HUES48 (cell line): ENCODE data around the gene STK38.
A peak's percentile ranks its signal among the peaks of the same experiment; 100 is the strongest.

Experiments used
- H3K27ac ChIP-seq: one replicate; pipeline ENCODE4 v1.7.0; 2013; ENCODE audit warnings: low read depth, low read length, inconsistent platforms
- H3K27me3 ChIP-seq: 2 replicates; pipeline ENCODE4 v1.6.1; 2013; ENCODE audit warnings: mild to moderate bottlenecking, low read length; ENCODE audit not compliant: control insufficient read depth, insufficient read depth
- H3K36me3 ChIP-seq: 2 replicates; pipeline ENCODE4 v1.6.1; 2013; ENCODE audit warnings: low read length; ENCODE audit not compliant: control insufficient read depth, insufficient read depth
- H3K4me1 ChIP-seq: 2 replicates; pipeline ENCODE4 v1.6.1; 2013; ENCODE audit warnings: mild to moderate bottlenecking, low read length; ENCODE audit not compliant: control insufficient read depth, insufficient read depth
- H3K4me3 ChIP-seq: 2 replicates; pipeline ENCODE4 v1.5.1; 2013; ENCODE audit warnings: mild to moderate bottlenecking, low read depth, low read length
- H3K9ac ChIP-seq: 2 replicates; pipeline ENCODE4 v1.6.1; 2013; ENCODE audit warnings: mild to moderate bottlenecking, low read depth, low read length, moderate library complexity
- H3K9me3 ChIP-seq: 2 replicates; pipeline ENCODE4 v1.6.1; 2013; ENCODE audit warnings: low read length; ENCODE audit not compliant: control insufficient read depth, insufficient read depth

STK38 gene

GRCh38 chr6:36563237-36563927 is 16.1 kb upstream of the STK38 start:
- Histone ChIP-seq H3K27ac (no peak overlapping the region), H3K36me3 (no peaks in the 10 kb centered on the region), H3K4me3 (no peak overlapping the region), H3K9me3 (no peaks in the 10 kb centered on the region), H3K9ac (no peak overlapping the region), H3K27me3 (no peaks in the 10 kb centered on the region), H3K4me1 (no peaks in the 10 kb centered on the region)

DNA sequence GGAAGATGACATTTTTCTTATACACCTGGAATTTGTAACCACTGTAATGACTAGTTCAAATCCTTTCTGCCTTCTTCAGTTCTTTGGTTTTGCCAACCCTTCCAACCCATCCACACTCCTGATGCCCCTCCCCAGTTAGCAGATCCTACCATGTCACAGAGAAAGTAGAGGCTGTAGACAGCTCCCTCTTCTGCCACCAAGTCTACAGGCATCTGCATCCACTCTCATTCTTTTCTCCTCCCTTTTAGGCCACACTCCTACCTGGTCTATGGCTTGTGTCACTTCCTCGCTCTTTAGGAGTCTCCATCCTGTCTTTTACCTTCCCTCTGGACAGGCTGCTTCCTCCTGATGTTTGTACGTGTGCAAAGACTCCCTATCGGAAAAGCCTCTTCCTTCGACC is 13.5 kb upstream of the STK38 start:
- Histone ChIP-seq H3K4me1 (no peaks in the 10 kb centered on the region), H3K36me3 (no peaks in the 10 kb centered on the region), H3K27me3 (no peaks in the 10 kb centered on the region), H3K27ac (no peak overlapping the region), H3K4me3 (no peak overlapping the region), H3K9me3 (no peaks in the 10 kb centered on the region), H3K9ac (no peak overlapping the region)

DNA sequence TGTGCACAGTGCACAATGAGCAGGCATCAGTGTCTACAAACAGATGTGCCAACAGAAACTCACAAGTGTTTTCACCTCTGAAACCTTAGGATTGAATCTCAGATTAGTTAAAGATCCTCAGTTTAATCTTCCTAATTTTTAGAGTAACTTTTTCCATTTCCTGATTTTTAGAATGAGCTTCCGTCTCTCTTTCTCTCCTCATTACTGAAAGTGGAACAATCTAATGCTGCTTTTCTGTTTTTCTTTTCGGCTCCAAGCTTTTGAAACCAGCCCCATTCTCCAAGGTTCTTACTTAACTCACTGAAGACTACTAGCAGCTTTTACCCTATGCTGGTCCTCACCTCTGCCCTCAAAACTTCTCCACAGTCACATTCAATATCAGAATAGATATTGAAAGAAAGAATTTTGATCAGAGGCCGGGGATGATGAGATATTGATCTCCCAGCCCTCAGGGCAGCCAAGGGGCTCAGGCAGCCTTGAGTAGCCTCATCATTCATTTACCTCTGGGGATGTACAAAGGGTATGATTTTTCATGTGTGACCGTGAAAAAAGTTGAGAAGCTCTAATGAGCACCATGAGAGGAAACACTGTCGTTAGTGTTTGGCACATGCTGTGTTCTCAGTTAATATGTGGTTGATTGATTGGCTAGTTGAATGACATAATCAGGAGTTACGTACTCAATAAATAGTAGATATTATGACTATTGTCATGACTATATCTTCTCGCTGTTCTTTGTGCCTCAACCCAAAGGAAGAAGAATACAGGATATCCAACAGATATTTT is 11.9 kb upstream of the STK38 start:
- Histone ChIP-seq H3K9me3 (no peaks in the 10 kb centered on the region), H3K36me3 (no peaks in the 10 kb centered on the region), H3K4me3 (no peak overlapping the region), H3K4me1 (no peaks in the 10 kb centered on the region), H3K27me3 (no peaks in the 10 kb centered on the region), H3K27ac (no peak overlapping the region), H3K9ac (no peak overlapping the region)

- no peaks in the 10 kb centered on the region for H3K27me3 ChIP-seq
- H3K9ac ChIP-seq = no peak overlapping the region
- H3K9me3 ChIP-seq = no peaks in the 10 kb centered on the region
- no peak overlapping the region for H3K4me3 ChIP-seq
- no peak overlapping the region for H3K27ac ChIP-seq
- H3K4me1 ChIP-seq = no peaks in the 10 kb centered on the region
- no peaks in the 10 kb centered on the region for H3K36me3 ChIP-seq
Observed at GRCh38 chr6:36556281-36556680, 9.0 kb upstream of the STK38 start.

DNA sequence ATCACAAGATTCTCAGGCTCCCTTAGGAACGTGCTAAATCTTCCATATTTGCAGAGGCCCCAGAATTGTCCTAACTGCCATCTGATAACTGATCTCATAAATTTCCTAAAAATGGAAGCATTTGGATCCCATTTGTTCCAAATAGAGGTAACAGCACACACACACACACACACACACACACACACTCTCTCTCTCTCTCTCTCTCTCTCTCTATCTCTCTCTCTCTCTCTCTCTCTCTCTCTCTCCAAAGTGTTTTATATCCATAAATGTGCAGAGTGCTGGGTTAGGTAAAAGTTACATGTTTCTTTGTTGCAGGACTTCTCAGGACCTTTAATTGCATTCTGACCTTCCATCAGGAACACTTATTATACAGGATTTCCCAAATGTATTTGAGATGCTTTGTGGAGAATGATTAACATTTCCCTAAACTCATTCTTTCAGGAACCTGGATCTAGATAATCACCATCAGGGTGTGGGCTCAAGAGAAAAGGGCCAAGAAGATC is 8.5 kb upstream of the STK38 start:
- H3K4me3 ChIP-seq = no peak overlapping the region
- no peak overlapping the region for H3K27ac ChIP-seq
- H3K36me3 ChIP-seq = no peaks in the 10 kb centered on the region
- H3K9me3 ChIP-seq = no peaks in the 10 kb centered on the region
- H3K9ac ChIP-seq = no peak overlapping the region
- H3K4me1 ChIP-seq = no peaks in the 10 kb centered on the region
- no peaks in the 10 kb centered on the region for H3K27me3 ChIP-seq

GRCh38 chr6:36550473-36551000 is 3.3 kb upstream of the STK38 start:
- Histone ChIP-seq H3K4me3 (no peak overlapping the region), H3K27ac (no peak overlapping the region)

GRCh38 chr6:36548401-36548743 is 1.1 kb upstream of the STK38 start:
- H3K9me3 ChIP-seq = no peaks in the 10 kb centered on the region
- peaks cover 14% of the 10 kb centered on the region for H3K4me1 ChIP-seq
- H3K27me3 ChIP-seq = no peaks in the 10 kb centered on the region
- H3K27ac ChIP-seq = no peak overlapping the region
- peaks cover 1% of the 10 kb centered on the region; the same call in 1 of the 2 replicates for H3K36me3 ChIP-seq
- H3K9ac ChIP-seq = no peak overlapping the region
- no peak overlapping the region for H3K4me3 ChIP-seq

More at GRCh38 chr6:36550473-36551000, 3.3 kb upstream of the STK38 start:
- H3K36me3 ChIP-seq = no peaks in the 10 kb centered on the region
- H3K9me3 ChIP-seq = no peaks in the 10 kb centered on the region
- peaks cover 14% of the 10 kb centered on the region for H3K4me1 ChIP-seq
- no peaks in the 10 kb centered on the region for H3K27me3 ChIP-seq
- H3K9ac ChIP-seq = no peak overlapping the region

GRCh38 chr6:36547646-36548400 is 544 bp upstream of the STK38 start:
- H3K4me1 ChIP-seq = peaks cover 14% of the 10 kb centered on the region
- no peaks in the 10 kb centered on the region for H3K9me3 ChIP-seq
- H3K27ac ChIP-seq = no peak overlapping the region
- peaks cover 4% of the 10 kb centered on the region; the same call in 1 of the 2 replicates for H3K36me3 ChIP-seq
- no peak overlapping the region for H3K9ac ChIP-seq
- no peaks in the 10 kb centered on the region for H3K27me3 ChIP-seq
- H3K4me3 ChIP-seq = peak overlapping the region; percentile 69

DNA sequence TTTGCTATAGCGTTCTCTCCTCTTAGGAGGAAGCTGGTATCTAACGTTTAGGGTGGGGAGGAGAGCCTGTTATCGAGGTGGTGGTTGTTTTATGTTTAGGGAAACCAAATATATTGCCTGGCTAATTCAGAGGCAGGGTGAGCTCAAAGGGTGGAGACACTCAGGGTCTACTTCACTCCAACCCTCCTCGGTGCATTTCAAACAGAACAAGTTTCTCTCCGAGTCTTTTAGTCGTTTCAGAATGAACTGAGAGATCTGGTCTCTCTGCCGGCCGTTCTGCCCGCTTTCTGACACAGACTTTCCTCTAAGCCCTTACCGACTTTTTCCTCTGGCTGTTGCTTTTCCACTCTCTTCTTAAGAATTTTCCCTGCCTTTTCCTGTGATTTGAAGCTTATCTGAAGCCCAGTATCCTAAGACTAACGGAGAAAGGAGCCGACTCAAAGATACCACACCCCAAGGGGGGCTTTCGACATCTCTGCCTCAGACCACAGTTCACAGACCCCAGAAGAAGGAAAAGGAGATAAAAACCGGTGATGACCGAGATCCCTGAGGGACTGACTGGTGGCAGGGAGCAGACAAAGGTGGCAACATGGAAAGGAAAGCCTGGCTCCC is 865 bp downstream of the STK38 start:
- peak overlapping the region; percentile 69 for H3K4me3 ChIP-seq
- H3K4me1 ChIP-seq = peaks cover 14% of the 10 kb centered on the region
- peak overlapping the region; percentile 69 for H3K9ac ChIP-seq
- H3K9me3 ChIP-seq = no peaks in the 10 kb centered on the region
- H3K27ac ChIP-seq = peak overlapping the region; percentile 96
- peaks cover 6% of the 10 kb centered on the region; the same call in 1 of the 2 replicates for H3K36me3 ChIP-seq
- H3K27me3 ChIP-seq = no peaks in the 10 kb centered on the region

DNA sequence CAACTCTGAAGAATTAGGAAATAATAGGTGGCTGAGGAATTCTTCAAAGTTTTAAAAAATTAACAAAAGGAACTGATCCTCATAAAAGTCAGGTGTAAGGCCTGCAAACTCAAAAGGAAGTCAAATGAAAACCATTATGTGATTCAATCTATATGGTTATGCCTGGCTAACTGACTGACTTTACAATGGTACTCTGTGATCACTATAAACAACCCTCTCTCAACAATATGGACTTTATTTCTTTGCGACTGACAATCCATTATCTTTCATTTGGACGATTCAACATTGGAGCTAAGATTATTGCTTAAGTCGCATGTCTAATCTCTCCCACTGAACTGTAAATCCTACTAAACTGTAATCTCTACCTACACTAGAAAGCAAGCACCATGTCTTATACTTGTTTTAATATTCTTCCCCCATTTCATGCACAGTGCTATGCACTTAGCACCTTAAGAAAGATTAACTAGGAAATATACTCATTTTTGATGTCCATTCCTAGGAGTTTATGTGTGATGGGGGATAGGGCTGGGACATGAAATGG is 1.4 kb downstream of the STK38 start:
- no peaks in the 10 kb centered on the region for H3K27me3 ChIP-seq
- peaks cover 8% of the 10 kb centered on the region; the same call in 1 of the 2 replicates for H3K36me3 ChIP-seq
- H3K4me1 ChIP-seq = peaks cover 14% of the 10 kb centered on the region
- no peaks in the 10 kb centered on the region for H3K9me3 ChIP-seq
- H3K9ac ChIP-seq = peak overlapping the region; percentile 1; the same call in 1 of the 2 replicates
- peak overlapping the region; percentile 69 for H3K4me3 ChIP-seq
- no peak overlapping the region for H3K27ac ChIP-seq
